GM13977 (cell line): ENCODE data around the gene EID2.

ENCODE experiments used
- DNase-seq: peaks from one replicate; pipeline ENCODE4 v3.0.0; 2012; ENCODE audit warnings: low spot score
- in situ Hi-C: fragments of 300-500 bp; cut with MboI; formaldehyde crosslinking; loops from one replicate; pipeline ENCODE4 v1.12.0; 2022; ENCODE audit warnings: low sequenced_read_pairs, low pct_unique_long_range_greater_than_20kb, mixed read lengths, inconsistent platforms; ENCODE audit not compliant: unreplicated experiment
- TF ChIP-seq, protein P1 (sequence below): IDR thresholded peaks from 2 replicates; pipeline ENCODE4 v1.5.1; 2012; ENCODE audit warnings: mild to moderate bottlenecking, control low read depth; ENCODE audit not compliant: insufficient read depth; ENCODE audit errors: extremely low read depth, missing control alignments

The EID2 gene

DNA sequence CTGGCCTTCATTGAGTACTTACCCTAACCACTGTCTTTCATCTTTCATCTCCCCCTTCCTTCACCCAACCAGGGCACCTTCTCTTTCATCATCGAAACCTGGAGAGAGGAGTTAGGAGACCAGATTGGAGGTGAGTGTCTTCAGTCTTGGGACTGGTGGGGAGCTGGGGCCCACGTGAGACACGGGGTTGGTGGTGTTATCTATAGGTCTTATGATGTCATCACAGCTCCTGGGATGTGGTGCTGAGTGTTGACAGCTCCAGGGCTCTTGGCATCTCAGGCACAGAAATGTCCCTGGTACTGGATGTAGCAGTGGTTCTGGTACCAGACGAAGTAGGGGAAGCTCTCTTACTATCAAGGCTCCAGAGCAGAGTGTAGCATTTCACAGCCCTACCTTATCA is 39.4 kb downstream of the EID2 start:
- TF ChIP-seq, protein P1, sequence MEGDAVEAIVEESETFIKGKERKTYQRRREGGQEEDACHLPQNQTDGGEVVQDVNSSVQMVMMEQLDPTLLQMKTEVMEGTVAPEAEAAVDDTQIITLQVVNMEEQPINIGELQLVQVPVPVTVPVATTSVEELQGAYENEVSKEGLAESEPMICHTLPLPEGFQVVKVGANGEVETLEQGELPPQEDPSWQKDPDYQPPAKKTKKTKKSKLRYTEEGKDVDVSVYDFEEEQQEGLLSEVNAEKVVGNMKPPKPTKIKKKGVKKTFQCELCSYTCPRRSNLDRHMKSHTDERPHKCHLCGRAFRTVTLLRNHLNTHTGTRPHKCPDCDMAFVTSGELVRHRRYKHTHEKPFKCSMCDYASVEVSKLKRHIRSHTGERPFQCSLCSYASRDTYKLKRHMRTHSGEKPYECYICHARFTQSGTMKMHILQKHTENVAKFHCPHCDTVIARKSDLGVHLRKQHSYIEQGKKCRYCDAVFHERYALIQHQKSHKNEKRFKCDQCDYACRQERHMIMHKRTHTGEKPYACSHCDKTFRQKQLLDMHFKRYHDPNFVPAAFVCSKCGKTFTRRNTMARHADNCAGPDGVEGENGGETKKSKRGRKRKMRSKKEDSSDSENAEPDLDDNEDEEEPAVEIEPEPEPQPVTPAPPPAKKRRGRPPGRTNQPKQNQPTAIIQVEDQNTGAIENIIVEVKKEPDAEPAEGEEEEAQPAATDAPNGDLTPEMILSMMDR = no peak
- in situ Hi-C loops = no loop called here

DNA sequence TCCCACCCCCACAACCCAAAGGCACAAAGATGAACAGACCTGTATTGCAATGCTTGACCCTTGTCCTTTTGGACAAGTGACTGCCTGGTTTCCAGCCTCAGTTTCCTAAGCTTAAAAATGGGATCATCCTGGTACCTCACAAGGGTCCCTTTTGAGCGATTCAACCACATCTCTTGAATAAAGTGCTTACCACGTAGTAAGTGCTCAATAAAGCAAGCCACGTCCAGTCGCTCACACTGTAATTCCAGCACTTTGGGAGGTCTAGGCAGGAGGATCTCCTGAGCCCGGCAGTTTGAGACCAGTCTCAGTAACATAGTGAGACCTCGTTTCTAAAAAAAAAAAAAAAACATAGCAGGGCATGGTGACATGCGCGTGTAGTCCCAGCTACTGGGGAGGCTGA is 40.0 kb downstream of the EID2 start:
- in situ Hi-C loops = no loop called here
- TF ChIP-seq, protein P1 = no peak
- DNase-seq = no peak

More for the DNA sequence above, 39.4 kb downstream of the EID2 start:
- no peak for DNase-seq

DNA sequence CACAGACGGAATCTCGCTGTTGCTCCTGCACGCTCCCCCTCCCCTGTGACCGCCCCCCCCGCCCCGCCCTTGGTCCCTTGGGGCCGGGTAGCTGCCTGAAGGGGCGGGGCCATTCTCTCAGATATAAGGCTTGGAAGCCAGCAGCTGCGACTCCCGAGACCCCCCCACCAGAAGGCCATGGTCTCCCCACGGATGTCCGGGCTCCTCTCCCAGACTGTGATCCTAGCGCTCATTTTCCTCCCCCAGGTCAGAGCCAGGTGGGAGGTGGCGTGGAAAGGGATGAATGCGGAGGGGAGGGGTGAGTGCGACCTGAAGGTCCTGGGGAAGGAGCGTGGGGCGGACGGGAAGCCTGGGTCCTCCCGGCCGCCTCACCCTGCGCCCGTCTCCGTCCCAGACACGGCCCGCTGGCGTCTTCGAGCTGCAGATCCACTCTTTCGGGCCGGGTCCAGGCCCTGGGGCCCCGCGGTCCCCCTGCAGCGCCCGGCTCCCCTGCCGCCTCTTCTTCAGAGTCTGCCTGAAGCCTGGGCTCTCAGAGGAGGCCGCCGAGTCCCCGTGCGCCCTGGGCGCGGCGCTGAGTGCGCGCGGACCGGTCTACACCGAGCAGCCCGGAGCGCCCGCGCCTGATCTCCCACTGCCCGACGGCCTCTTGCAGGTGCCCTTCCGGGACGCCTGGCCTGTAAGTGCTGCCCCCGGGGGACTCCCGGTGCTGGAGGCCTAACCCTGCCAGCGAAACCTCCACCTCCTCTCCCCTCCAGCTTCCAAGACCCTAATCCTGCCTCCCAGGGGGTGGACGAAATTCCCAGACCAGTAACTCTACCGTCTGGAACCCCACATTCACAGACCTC is 40.9 kb downstream of the EID2 start, which contains the start of gene DLL3:
DLL3 (plus strand) TSS at position 150 of the 845 bp plus-strand sequence; CDS start at position 178, 28 bp downstream.
- no peak for DNase-seq
- TF ChIP-seq, protein P1 = no peak
- in situ Hi-C loops = no loop called here

DNA sequence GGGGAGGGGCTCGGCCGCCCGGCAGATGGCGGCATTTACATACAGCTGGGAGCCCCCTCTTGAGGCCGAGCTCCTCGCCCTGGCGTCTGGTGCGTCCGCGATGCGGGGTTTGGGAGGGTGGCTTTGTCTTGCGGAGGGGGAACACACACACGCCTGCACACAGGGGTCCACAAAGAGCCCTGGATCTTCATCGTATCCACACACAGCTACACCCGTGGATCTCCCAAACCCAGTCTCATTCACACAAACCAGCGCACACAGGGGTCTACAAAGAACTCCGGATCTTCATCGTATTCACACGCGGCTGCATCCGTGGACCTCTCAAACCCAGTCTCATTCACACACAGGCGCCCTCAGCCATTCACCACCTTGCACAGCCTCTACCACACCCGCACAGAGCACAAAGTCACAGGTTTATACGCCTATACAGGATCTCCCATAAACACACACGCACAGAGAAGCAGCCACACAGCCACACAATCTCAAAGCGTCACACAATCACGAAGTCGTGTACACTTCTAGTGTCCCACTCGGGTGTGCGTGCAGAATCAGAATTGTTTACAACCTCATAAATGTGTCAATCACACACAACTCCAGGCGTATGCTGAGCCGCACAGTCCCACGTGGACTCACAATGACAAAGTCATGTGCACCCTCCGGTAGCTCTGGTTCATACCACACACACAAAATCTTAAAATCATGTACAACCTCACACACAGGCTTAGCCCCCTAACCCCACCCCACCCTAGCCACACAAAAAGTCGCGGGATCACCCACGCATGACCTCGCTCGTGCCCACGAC is 41.8 kb downstream of the EID2 start:
- TF ChIP-seq, protein P1 = peak; percentile 24
- DNase-seq = peak; percentile 71
- in situ Hi-C loops = no loop called here

DNA sequence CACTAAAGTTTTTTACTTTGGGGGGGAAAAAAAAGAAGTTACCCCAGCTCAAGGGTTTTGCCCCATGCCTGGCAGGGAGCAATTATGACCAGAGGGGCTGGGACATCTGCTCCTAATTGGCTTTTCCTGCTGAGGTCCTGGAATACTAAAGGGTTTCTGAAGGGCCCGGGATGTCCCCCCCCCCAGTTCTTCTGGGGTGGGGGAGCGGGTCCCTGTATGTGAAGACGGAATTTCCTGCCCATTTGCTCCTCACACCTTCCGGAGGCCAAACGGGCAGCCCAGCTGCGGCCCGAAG is 42.3 kb downstream of the EID2 start:
- TF ChIP-seq, protein P1 = no peak
- in situ Hi-C loops = no loop called here
- no peak for DNase-seq

DNA sequence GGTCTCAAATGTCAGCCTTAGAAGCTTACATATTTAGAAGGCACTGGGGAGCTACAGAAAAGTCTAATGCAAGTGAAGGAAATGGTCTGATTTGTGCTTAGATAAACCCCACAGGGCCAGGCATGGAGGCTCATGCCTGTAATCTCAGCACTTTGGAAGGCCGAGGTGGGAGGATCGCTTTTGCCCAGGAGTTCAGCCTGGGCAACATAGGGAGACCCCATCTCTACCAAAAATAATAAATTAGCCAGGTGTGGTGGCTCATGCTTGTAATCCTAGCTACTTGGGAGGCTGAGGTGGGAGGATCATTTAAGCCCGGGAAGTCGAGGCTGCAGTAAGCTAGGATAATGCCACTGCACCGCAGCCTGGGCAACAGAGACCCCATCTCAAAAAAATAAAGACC is 43.9 kb downstream of the EID2 start:
- TF ChIP-seq, protein P1 = no peak
- in situ Hi-C loops = no loop called here
- DNase-seq = no peak
